ENCODE measurements around the gene ATOX1.
"Not testable (repeated sequence)": the region's sequence is repeated elsewhere in the genome, so short reads cannot be mapped to it uniquely, and the experiment has no call there.

Gene ATOX1

DNA sequence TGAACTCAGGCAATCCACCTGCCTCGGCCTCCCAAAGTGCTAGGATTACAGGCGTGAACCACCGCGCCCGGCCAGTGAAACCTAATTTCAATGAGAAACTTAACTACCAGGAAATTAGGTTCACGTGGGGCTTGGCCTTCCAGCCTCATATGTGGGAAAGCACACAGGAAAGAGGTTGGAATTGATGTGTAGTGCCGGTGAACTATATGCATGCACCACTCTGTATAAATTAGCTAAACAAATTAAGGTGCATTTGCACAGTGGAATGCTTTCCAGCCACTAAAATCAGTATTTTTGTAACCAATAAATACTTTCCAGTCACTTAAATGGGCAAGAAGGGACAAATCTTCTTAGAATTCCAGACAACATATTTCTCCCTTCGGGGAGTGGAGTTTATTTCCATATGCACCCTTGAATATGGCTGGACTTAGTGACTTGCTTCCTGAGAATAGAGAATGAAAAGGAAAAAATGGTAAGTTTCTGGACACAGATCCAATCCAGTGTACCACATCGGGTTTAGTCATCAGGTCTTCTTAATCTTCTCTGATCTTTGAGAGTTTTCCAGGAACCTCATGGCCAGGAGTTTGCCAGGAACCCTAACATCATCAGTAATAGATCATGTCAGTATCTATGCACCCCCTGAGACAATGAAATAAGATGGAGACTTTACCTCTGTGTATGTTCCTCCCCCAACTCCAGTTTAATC lies 24.9 kb downstream of the ATOX1 start:
- Mint-ChIP-seq H3K4me3 (no peak overlapping the region), H3K9me3 (peaks cover 3% of the 10 kb centered on the region), H3K27ac (no peak overlapping the region), H3K36me3 (peaks cover 22% of the 10 kb centered on the region), H3K4me1 (no peaks in the 10 kb centered on the region), H3K27me3 (no peaks in the 10 kb centered on the region)
- DNase-seq (ENCODE audit: low spot score in 2 of 2) (no peak), ATAC-seq (ENCODE audit: low read depth) (no peak)

DNA sequence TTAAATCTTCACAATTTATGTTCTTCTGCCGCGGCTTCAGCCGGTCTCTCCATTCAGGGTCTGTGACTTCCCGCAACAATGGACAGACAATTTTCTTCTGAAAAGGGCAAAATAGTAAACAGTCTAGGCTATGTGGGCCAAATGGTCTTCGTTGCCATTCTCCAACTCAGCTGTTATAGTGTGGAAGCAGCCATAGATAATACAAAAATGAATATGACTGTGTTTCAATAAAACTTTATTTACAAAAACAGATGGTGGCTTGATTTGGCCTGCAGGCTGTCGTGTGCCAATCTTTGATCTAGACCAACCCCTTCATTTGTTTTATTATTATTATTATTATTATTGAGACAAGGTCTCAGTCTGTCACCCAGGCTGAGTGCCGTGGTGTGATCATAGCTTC lies 28.1 kb downstream of the ATOX1 start:
- no peak for DNase-seq (ENCODE audit: low spot score in 2 of 2)
- no peak for ATAC-seq (ENCODE audit: low read depth)
- no peaks in the 10 kb centered on the region for H3K4me1 Mint-ChIP-seq
- H3K27me3 Mint-ChIP-seq = no peaks in the 10 kb centered on the region
- H3K36me3 Mint-ChIP-seq = peaks cover 23% of the 10 kb centered on the region
- peaks cover 3% of the 10 kb centered on the region for H3K9me3 Mint-ChIP-seq
- no peak overlapping the region for H3K4me3 Mint-ChIP-seq
- H3K27ac Mint-ChIP-seq = no peak overlapping the region

- not testable (repeated sequence) for H3K27me3 Mint-ChIP-seq; H3K27ac Mint-ChIP-seq; H3K9me3 Mint-ChIP-seq; H3K4me3 Mint-ChIP-seq; ATAC-seq (ENCODE audit: low read depth); DNase-seq (ENCODE audit: low spot score in 2 of 2); H3K4me1 Mint-ChIP-seq
- H3K36me3 Mint-ChIP-seq = peaks cover 23% of the 10 kb centered on the region
Observed at GRCh38 chr5:151729597-151729996, 28.8 kb downstream of the ATOX1 start.

DNA sequence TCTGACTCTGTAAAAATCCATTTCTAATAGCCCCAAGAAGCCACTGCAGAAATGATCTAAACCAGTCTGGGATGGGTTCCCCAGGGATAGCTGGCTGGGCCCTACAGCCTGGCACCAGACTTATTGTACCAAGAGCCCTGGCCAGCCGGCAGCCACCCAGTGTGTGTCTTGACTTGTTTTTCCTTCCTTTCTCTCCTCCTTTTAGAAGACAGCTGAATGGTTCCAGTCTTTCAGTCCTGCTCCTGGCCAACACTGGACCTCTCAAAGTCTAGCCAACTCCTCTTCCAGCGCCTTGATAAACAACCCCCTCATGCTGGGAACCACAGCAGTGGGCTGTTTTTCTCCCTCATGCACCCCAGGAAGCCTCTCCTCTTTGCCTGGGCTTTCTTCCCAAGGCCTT lies 34.1 kb downstream of the ATOX1 start:
- no peaks in the 10 kb centered on the region for H3K27me3 Mint-ChIP-seq
- no peak overlapping the region for H3K4me3 Mint-ChIP-seq
- peaks cover 7% of the 10 kb centered on the region for H3K36me3 Mint-ChIP-seq
- ATAC-seq (ENCODE audit: low read depth) = no peak
- peaks cover 2% of the 10 kb centered on the region for H3K9me3 Mint-ChIP-seq
- no peak for DNase-seq (ENCODE audit: low spot score in 2 of 2)
- no peak overlapping the region for H3K27ac Mint-ChIP-seq
- peaks cover 14% of the 10 kb centered on the region for H3K4me1 Mint-ChIP-seq

DNA sequence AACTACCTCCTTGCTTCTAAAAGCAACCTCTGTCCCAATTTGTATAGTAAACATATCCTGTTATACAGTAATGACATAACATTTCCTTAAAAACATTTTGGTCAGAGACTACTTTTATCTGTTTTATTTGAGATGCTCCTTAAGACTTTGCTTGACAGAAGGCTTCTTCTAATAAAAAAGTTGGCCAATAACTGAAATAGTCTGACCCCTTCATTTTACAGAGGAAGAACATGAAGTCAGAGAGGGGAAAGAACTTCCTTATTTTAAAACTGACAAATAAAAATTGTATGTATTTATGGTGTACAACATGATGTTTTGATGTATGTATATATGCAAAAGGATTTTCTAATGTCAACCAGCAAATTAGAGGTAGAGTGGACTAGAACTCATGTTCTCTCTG lies 35.9 kb downstream of the ATOX1 start:
- DNase-seq (ENCODE audit: low spot score in 2 of 2) = no peak
- Mint-ChIP-seq H3K36me3 (no peaks in the 10 kb centered on the region), H3K27ac (no peak overlapping the region), H3K9me3 (no peaks in the 10 kb centered on the region), H3K27me3 (no peaks in the 10 kb centered on the region), H3K4me3 (no peak overlapping the region), H3K4me1 (peaks cover 14% of the 10 kb centered on the region)
- ATAC-seq (ENCODE audit: low read depth) = no peak

DNA sequence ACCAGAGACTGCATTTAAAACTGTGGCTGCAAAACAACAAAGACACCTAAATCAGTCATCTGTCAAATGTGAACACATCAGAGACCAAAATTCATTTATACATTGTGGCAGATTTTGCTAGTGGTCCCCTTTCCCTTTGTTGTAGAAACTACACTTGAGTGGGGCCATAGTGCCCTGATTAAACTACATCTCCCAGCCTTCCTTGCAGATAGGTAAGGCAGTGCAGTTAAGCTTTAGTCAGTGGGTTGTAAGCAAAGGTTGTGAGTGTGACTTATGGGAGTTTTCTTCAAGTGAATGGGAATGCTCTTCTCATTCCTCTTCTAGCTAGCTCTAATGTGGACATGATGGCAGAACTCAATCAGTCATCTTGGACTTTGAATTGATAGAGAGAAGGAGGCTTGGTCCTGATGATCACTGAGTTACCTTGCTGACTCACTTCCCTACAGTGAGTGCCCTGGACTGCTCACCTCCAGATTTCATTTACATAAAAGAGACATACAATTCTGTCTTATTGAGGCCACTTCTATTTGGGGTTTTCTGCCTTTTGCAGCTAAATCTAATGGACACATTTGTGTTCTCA lies 36.5 kb downstream of the ATOX1 start:
- peaks cover 14% of the 10 kb centered on the region for H3K4me1 Mint-ChIP-seq
- H3K4me3 Mint-ChIP-seq = no peak overlapping the region
- H3K27me3 Mint-ChIP-seq = no peaks in the 10 kb centered on the region
- ATAC-seq (ENCODE audit: low read depth) (no peak), DNase-seq (ENCODE audit: low spot score in 2 of 2) (no peak)
- H3K9me3 Mint-ChIP-seq = no peaks in the 10 kb centered on the region
- H3K36me3 Mint-ChIP-seq = no peaks in the 10 kb centered on the region
- H3K27ac Mint-ChIP-seq = no peak overlapping the region

DNA sequence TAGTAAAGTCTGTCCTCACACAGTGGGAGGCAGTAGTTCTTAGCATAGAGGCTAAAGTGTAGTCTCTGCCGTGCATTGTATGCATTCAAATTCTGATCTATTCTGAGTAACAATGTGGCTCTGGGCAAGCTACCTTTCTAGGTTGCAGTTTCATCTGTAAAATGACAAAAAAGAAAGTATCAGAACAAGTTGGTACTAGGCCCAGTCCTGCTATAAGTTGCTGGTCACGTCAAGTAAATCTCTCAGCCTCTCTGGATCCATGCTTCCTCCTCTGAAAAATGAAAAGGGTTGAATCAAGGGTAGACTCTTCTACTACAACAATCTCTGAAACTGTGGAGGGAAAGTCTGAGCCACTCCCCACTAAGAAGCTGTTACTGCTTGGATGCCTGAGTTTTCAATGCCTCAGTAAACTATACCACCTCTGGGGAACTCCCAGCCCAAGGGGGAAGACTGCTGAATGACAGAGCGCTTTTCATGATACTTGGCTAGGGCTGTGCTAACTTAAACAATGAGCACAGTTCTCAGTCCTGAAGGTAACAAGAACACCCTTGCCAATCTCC lies 37.3 kb downstream of the ATOX1 start:
- no peaks in the 10 kb centered on the region for H3K27me3 Mint-ChIP-seq
- H3K4me3 Mint-ChIP-seq = no peak overlapping the region
- no peaks in the 10 kb centered on the region for H3K9me3 Mint-ChIP-seq
- peak overlapping the region; percentile 20 for H3K27ac Mint-ChIP-seq
- no peak for DNase-seq (ENCODE audit: low spot score in 2 of 2)
- peaks cover 14% of the 10 kb centered on the region for H3K4me1 Mint-ChIP-seq
- H3K36me3 Mint-ChIP-seq = no peaks in the 10 kb centered on the region
- peak; percentile 97 for ATAC-seq (ENCODE audit: low read depth)

DNA sequence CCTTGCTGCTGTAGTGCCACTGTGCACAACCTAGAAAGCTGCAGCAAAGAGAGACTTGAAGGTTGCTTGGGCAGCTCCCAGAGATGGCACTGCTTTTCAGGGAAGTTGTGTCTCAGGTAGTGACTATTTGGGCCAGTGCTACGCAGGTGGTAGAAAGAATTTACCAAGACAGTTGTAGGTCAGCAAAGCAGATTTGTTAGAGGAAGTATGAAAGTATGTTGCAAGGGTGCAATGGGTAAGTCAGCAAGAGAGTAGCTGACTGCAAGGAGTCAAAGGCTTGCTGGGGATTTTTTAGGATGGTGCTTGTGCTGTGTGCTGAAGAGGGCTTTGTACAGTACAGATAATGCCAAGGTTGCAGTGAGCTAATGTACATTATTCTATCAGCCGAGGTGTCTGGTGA lies 38.2 kb downstream of the ATOX1 start:
- H3K36me3 Mint-ChIP-seq = no peaks in the 10 kb centered on the region

GRCh38 chr5:151719228-151720000 lies 39.0 kb downstream of the ATOX1 start:
- no peak for ATAC-seq (ENCODE audit: low read depth)
- no peaks in the 10 kb centered on the region for H3K27me3 Mint-ChIP-seq
- H3K4me3 Mint-ChIP-seq = no peak overlapping the region
- H3K9me3 Mint-ChIP-seq = no peaks in the 10 kb centered on the region
- peaks cover 14% of the 10 kb centered on the region for H3K4me1 Mint-ChIP-seq
- DNase-seq (ENCODE audit: low spot score in 2 of 2) = no peak
- H3K27ac Mint-ChIP-seq = no peak overlapping the region
- H3K36me3 Mint-ChIP-seq = peaks cover 3% of the 10 kb centered on the region

More for the DNA sequence above, 38.2 kb downstream of the ATOX1 start:
- ATAC-seq (ENCODE audit: low read depth) = no peak
- H3K4me1 Mint-ChIP-seq = peaks cover 14% of the 10 kb centered on the region
- no peak for DNase-seq (ENCODE audit: low spot score in 2 of 2)
- H3K27ac Mint-ChIP-seq = no peak overlapping the region
- no peak overlapping the region for H3K4me3 Mint-ChIP-seq
- no peaks in the 10 kb centered on the region for H3K27me3 Mint-ChIP-seq
- no peaks in the 10 kb centered on the region for H3K9me3 Mint-ChIP-seq

GRCh38 chr5:151718646-151719045 lies 39.8 kb downstream of the ATOX1 start:
- Mint-ChIP-seq H3K4me1 (peaks cover 14% of the 10 kb centered on the region), H3K27me3 (no peaks in the 10 kb centered on the region), H3K4me3 (no peak overlapping the region), H3K9me3 (no peaks in the 10 kb centered on the region), H3K27ac (no peak overlapping the region), H3K36me3 (peaks cover 3% of the 10 kb centered on the region)
- no peak for DNase-seq (ENCODE audit: low spot score in 2 of 2)
- no peak for ATAC-seq (ENCODE audit: low read depth)

DNA sequence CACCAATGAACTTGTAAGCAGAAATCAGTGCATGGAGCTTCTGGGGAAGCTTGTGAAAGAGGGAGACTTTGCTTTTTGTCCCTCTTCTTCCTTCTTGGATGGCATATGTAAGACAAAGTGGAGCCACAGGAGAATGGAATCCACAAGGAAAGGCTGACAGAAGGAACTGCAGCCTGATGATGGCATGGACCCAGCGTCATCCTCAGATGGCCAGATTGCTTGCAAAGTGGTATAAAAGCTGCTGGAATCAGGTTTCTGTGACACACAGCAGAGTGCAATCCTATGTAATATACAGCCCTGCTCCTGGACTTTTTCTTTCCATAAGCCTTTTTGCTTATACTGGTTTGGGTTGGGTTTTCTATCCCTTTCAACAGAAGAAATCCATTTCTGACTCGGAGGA lies 40.3 kb downstream of the ATOX1 start:
- Mint-ChIP-seq H3K9me3 (no peaks in the 10 kb centered on the region), H3K4me1 (peaks cover 13% of the 10 kb centered on the region), H3K27me3 (no peaks in the 10 kb centered on the region), H3K36me3 (peaks cover 3% of the 10 kb centered on the region), H3K27ac (no peak overlapping the region), H3K4me3 (no peak overlapping the region)
- DNase-seq (ENCODE audit: low spot score in 2 of 2) = no peak
- no peak for ATAC-seq (ENCODE audit: low read depth)

GRCh38 chr5:151717416-151717815 lies 41.0 kb downstream of the ATOX1 start:
- no peak for DNase-seq (ENCODE audit: low spot score in 2 of 2)
- H3K9me3 Mint-ChIP-seq = no peaks in the 10 kb centered on the region
- no peak for ATAC-seq (ENCODE audit: low read depth)
- H3K36me3 Mint-ChIP-seq = peaks cover 3% of the 10 kb centered on the region
- peaks cover 10% of the 10 kb centered on the region for H3K4me1 Mint-ChIP-seq
- no peak overlapping the region for H3K4me3 Mint-ChIP-seq
- H3K27me3 Mint-ChIP-seq = no peaks in the 10 kb centered on the region
- no peak overlapping the region for H3K27ac Mint-ChIP-seq

GRCh38 chr5:151709109-151709735 lies 49.2 kb downstream of the ATOX1 start:
- peaks cover 2% of the 10 kb centered on the region for H3K9me3 Mint-ChIP-seq
- no peaks in the 10 kb centered on the region for H3K36me3 Mint-ChIP-seq
- DNase-seq (ENCODE audit: low spot score in 2 of 2) (no peak), ATAC-seq (ENCODE audit: low read depth) (no peak)
- no peak overlapping the region for H3K27ac Mint-ChIP-seq
- H3K4me1 Mint-ChIP-seq = peaks cover 7% of the 10 kb centered on the region
- H3K27me3 Mint-ChIP-seq = peaks cover 2% of the 10 kb centered on the region
- H3K4me3 Mint-ChIP-seq = no peak overlapping the region

DNA sequence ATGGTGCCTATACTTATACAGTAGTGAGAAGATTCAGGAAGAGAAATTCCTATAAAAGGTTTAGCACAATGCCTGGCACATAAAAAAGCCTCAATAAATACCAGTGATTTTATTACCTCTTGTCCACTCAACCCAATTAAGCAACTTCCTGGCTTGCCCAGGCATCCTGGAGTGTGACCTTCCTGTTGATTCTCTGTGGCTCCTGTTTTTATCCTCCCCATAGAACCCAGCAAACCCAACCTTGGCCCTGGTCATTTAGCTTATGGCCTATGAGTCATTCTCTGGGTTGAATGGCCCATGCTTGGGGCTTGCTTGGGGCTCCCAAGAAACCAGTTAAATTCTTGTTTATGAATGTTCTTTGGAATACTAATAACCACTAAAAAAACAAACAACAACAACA lies 50.3 kb downstream of the ATOX1 start:
- ATAC-seq (ENCODE audit: low read depth) = no peak
- Mint-ChIP-seq H3K36me3 (no peaks in the 10 kb centered on the region), H3K27me3 (peaks cover 2% of the 10 kb centered on the region), H3K9me3 (peaks cover 2% of the 10 kb centered on the region), H3K27ac (no peak overlapping the region), H3K4me1 (peaks cover 11% of the 10 kb centered on the region), H3K4me3 (no peak overlapping the region)
- DNase-seq (ENCODE audit: low spot score in 2 of 2) = no peak
